H9 (cell line): ENCODE measurements around the gene NAA10. TPM values are rescaled to one million over a fixed set of nuclear protein-coding genes. Genes with fewer than 3 reads are reported as not detected.

Source experiments
- DNase-seq: peaks from one replicate; pipeline ENCODE4 v3.0.0-alpha.2; 2017
- H2AFZ ChIP-seq: one replicate; pipeline ENCODE4 v1.6.1; 2013; ENCODE audit warnings: mild to moderate bottlenecking, low read length, control low read depth, moderate library complexity
- H2AK5ac ChIP-seq: 2 replicates; pipeline ENCODE4 v1.6.1; 2013; ENCODE audit warnings: low read length, control low read depth, mixed read lengths; ENCODE audit not compliant: insufficient read length
- H2BK120ac ChIP-seq: one replicate; pipeline ENCODE4 v1.6.1; 2013; ENCODE audit warnings: low read depth, mild to moderate bottlenecking, low read length, control low read depth, inconsistent platforms; ENCODE audit not compliant: poor library complexity, severe bottlenecking
- H2BK12ac ChIP-seq: 2 replicates; pipeline ENCODE4 v1.6.1; 2013; ENCODE audit warnings: low read length, control low read depth, mixed read lengths, low read depth; ENCODE audit not compliant: insufficient read length
- H2BK15ac ChIP-seq: 2 replicates; pipeline ENCODE4 v1.6.1; 2013; ENCODE audit warnings: low read depth, low read length, control low read depth
- H2BK20ac ChIP-seq: one replicate; pipeline ENCODE4 v1.6.1; 2013; ENCODE audit warnings: low read depth, mild to moderate bottlenecking, low read length, control low read depth, inconsistent platforms; ENCODE audit not compliant: poor library complexity, severe bottlenecking
- H2BK5ac ChIP-seq: 2 replicates; pipeline ENCODE4 v1.6.1; 2013; ENCODE audit warnings: low read length, control low read depth, mixed read lengths; ENCODE audit not compliant: insufficient read length
- H3K14ac ChIP-seq: 2 replicates; pipeline ENCODE4 v1.6.1; 2013; ENCODE audit warnings: low read length, control low read depth; ENCODE audit not compliant: insufficient read depth
- H3K18ac ChIP-seq: 2 replicates; pipeline ENCODE4 v1.6.1; 2013; ENCODE audit warnings: low read depth, mild to moderate bottlenecking, mixed read lengths, low read length, control low read depth; ENCODE audit not compliant: insufficient read length
- H3K23ac ChIP-seq: 2 replicates; pipeline ENCODE4 v1.6.1; 2013; ENCODE audit warnings: low read length, control low read depth, mixed read lengths, low read depth; ENCODE audit not compliant: insufficient read length
- H3K23me2 ChIP-seq: 2 replicates; pipeline ENCODE4 v1.6.1; 2013; ENCODE audit warnings: low read depth, mild to moderate bottlenecking, mixed read lengths, low read length, control low read depth; ENCODE audit not compliant: insufficient read length, poor library complexity, severe bottlenecking
- H3K27ac ChIP-seq: 2 replicates; pipeline ENCODE4 v1.5.1; 2013; ENCODE audit warnings: low read length, control low read depth, mixed read lengths, low read depth; ENCODE audit not compliant: insufficient read length
- H3K27me3 ChIP-seq: 2 replicates; pipeline ENCODE4 v1.6.1; 2013; ENCODE audit warnings: low read length, control low read depth, inconsistent platforms; ENCODE audit not compliant: insufficient read depth
- H3K4ac ChIP-seq: 2 replicates; pipeline ENCODE4 v1.6.1; 2013; ENCODE audit warnings: low read depth, mild to moderate bottlenecking, control low read depth, inconsistent platforms, low read length, moderate library complexity
- H3K4me1 ChIP-seq: 2 replicates; pipeline ENCODE4 v1.6.1; 2013; ENCODE audit warnings: low read length, control low read depth, inconsistent platforms; ENCODE audit not compliant: insufficient read depth
- H3K4me2 ChIP-seq: 2 replicates; pipeline ENCODE4 v1.6.1; 2013; ENCODE audit warnings: low read length, control low read depth, mixed read lengths; ENCODE audit not compliant: insufficient read length, insufficient read depth
- H3K56ac ChIP-seq: 2 replicates; pipeline ENCODE4 v1.6.1; 2013; ENCODE audit warnings: low read depth, mild to moderate bottlenecking, mixed read lengths, low read length, control low read depth; ENCODE audit not compliant: insufficient read length
- H3K79me1 ChIP-seq: 2 replicates; pipeline ENCODE4 v1.6.1; 2013; ENCODE audit warnings: low read depth, mild to moderate bottlenecking, moderate library complexity, low read length, control low read depth, inconsistent platforms; ENCODE audit not compliant: insufficient read depth, poor library complexity, severe bottlenecking
- H3K79me2 ChIP-seq: 2 replicates; pipeline ENCODE4 v1.6.1; 2013; ENCODE audit warnings: low read length, control low read depth, inconsistent platforms; ENCODE audit not compliant: insufficient read depth
- H3K9ac ChIP-seq: 2 replicates; pipeline ENCODE4 v1.6.1; 2013; ENCODE audit warnings: low read length, control low read depth, mixed read lengths; ENCODE audit not compliant: insufficient read length; ENCODE audit errors: extremely low read depth
- H3K9me3 ChIP-seq: one replicate; pipeline ENCODE4 v1.6.1; 2013; ENCODE audit warnings: low read depth, low read length, inconsistent platforms; ENCODE audit not compliant: control insufficient read depth
- H3T11ph ChIP-seq: one replicate; pipeline ENCODE4 v1.6.1; 2013; ENCODE audit warnings: mild to moderate bottlenecking, low read length, control low read depth, inconsistent platforms
- H4K20me1 ChIP-seq: one replicate; pipeline ENCODE4 v1.6.1; 2013; ENCODE audit not compliant: control insufficient read depth, insufficient read length, insufficient read depth
- H4K5ac ChIP-seq: 2 replicates; pipeline ENCODE4 v1.6.1; 2013; ENCODE audit warnings: low read depth, mild to moderate bottlenecking, mixed read lengths, low read length, control low read depth; ENCODE audit not compliant: insufficient read length
- H4K8ac ChIP-seq: replicated peaks from 2 replicates; pipeline ENCODE4 v1.6.1; 2013; ENCODE audit warnings: low read length, control low read depth, mixed read lengths, low read depth; ENCODE audit not compliant: insufficient read length
- H4K91ac ChIP-seq: 2 replicates; pipeline ENCODE4 v1.6.1; 2013; ENCODE audit warnings: low read depth, mild to moderate bottlenecking, moderate library complexity, mixed read lengths, low read length, control low read depth; ENCODE audit not compliant: insufficient read length
- H3K27ac Mint-ChIP-seq, 3 experiments: 2 replicates in 2 of 3; 3 replicates in 1 of 3; pipeline ENCODE4 v1.8.0; 2020 to 2021; ENCODE audit warnings: mixed read lengths in 3 of 3, mild to moderate bottlenecking in 1 of 3, moderate library complexity in 1 of 3
- H3K27me3 Mint-ChIP-seq: 2 replicates; pipeline ENCODE4 v1.8.0; 2021; ENCODE audit warnings: low read depth, mild to moderate bottlenecking, moderate library complexity, mixed read lengths
- H3K36me3 Mint-ChIP-seq, 3 experiments: 2 replicates in 2 of 3; 3 replicates in 1 of 3; pipeline ENCODE4 v1.8.0; 2020 to 2021; ENCODE audit warnings: low read depth in 3 of 3, mixed read lengths in 3 of 3; ENCODE audit not compliant: insufficient read depth in 1 of 3
- H3K4me1 Mint-ChIP-seq, 2 experiments: 2 replicates each; pipeline ENCODE4 v1.8.0; 2020; ENCODE audit warnings: mixed read lengths in 2 of 2
- H3K4me3 Mint-ChIP-seq, 2 experiments: 2 replicates in 1 of 2; 3 replicates in 1 of 2; pipeline ENCODE4 v1.8.0; 2020 to 2021; ENCODE audit warnings: mild to moderate bottlenecking in 2 of 2, mixed read lengths in 2 of 2, moderate library complexity in 1 of 2
- H3K9me3 Mint-ChIP-seq, 2 experiments: 2 replicates in 1 of 2; 3 replicates in 1 of 2; pipeline ENCODE4 v1.8.0; 2020; ENCODE audit warnings: mild to moderate bottlenecking in 2 of 2, mixed read lengths in 2 of 2, moderate library complexity in 1 of 2
- CTCF ChIP-seq: fragments of 200-600 bp; sonication (generic); conservative IDR thresholded peaks from 3 replicates; pipeline ENCODE4 v1.8.0; 2021; ENCODE audit warnings: antibody characterized with exemption, mild to moderate bottlenecking
- WGBS: extraction: QIAGEN DNeasy Blood & Tissue Kit; methylation state at CpG from one replicate; pipeline ENCODE4 v1.1.7; 2013; ENCODE audit warnings: missing lambda C conversion rate, low lambda C conversion rate, mixed read lengths; ENCODE audit not compliant: insufficient read length; ENCODE audit errors: extremely low coverage; 5-methylcytosine and 5-hydroxymethylcytosine counted together
- total RNA-seq: library from RNA; stranded (reverse); gene quantifications from 2 replicates; pipeline ENCODE4 v1.2.1, GENCODE V29; 2021

NAA10 gene
- total RNA-seq, 1 experiment from 2014 or later = 101 TPM

DNA sequence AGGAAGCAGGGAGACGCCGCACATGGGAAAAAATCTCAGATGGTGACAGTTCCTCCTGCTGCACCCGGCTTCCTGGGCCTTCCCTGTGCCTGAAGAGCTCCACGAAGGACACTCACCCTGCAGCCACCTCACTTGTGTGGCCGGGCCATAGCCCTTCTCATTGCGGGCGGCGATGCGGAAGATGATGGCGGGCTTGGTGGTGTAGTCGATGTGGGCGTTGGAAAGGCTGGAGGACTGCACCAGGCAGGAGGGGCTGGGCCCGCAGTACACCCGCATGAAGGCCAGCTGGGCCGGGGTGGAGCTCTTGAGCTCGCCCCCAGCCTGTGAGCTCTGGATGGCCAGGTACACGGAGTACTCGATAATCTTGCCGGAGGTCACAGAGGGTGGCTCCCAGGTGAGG lies 15.3 kb upstream of the NAA10 start:
- Histone ChIP-seq H2AK5ac (no peak overlapping the region), H3K79me1 (no peaks in the 10 kb centered on the region), H3K4me2 (no peak overlapping the region), H3K27me3 (no peaks in the 10 kb centered on the region), H2BK12ac (no peak overlapping the region), H2BK15ac (no peak overlapping the region), H3K27ac (no peak overlapping the region), H3K9ac (no peak overlapping the region), H3K14ac (no peak overlapping the region), H2BK5ac (no peak overlapping the region), H2AFZ (no peak overlapping the region), H4K8ac (no peak overlapping the region), H2BK20ac (no peak overlapping the region), H4K20me1 (no peaks in the 10 kb centered on the region), H3K23me2 (no peaks in the 10 kb centered on the region), H3K4me1 (no peaks in the 10 kb centered on the region), H4K91ac (no peak overlapping the region), H3K56ac (no peak overlapping the region), H3K79me2 (no peaks in the 10 kb centered on the region), H4K5ac (no peak overlapping the region), H3K18ac (no peak overlapping the region), H3K23ac (no peak overlapping the region), H3K9me3 (no peaks in the 10 kb centered on the region), H2BK120ac (no peak overlapping the region), H3T11ph (no peak overlapping the region), H3K4ac (no peak overlapping the region)
- Mint-ChIP-seq H3K27ac (peak overlapping the region in 1 of 3 experiments; percentile 65; a peak in 1 of 7 replicates), H3K36me3 (peaks cover 46 to 70% (median 69%) of the 10 kb centered on the region in 3 experiments), H3K4me3 (no peak overlapping the region), H3K27me3 (no peaks in the 10 kb centered on the region), H3K9me3 (no peaks in the 10 kb centered on the region; a peak in 2 of 5 replicates), H3K4me1 (peaks cover 2 to 28% of the 10 kb centered on the region in 2 experiments)
- DNase-seq = no peak
- no peak for TF ChIP-seq CTCF
- WGBS = no CpG with 5 or more reads among the region's 19 CpGs
